Neural progenitor cell (in vitro differentiated cells): Measurements from ENCODE around the gene HLA-DMA. TPM values are rescaled to one million over a fixed set of nuclear protein-coding genes. Genes with fewer than 3 reads are reported as not detected.
A peak's percentile ranks its signal among the peaks of the same experiment; 100 is the strongest.

Source experiments
- DNase-seq: peaks from one replicate; pipeline ENCODE4 v3.0.0-alpha.2; 2016; ENCODE audit warnings: low spot score
- H2AFZ ChIP-seq: fragments of 200-600 bp; sonication (generic); replicated peaks from 2 replicates; pipeline ENCODE4 v1.6.1; 2016; ENCODE audit warnings: antibody characterized with exemption
- H3F3A ChIP-seq: fragments of 200-600 bp; sonication (generic); 2 replicates; pipeline ENCODE4 v1.6.1; 2016; ENCODE audit warnings: antibody characterized with exemption, low read depth
- H3K27ac ChIP-seq: fragments of 200-600 bp; sonication (generic); 2 replicates; pipeline ENCODE4 v1.5.1; 2016; ENCODE audit warnings: mild to moderate bottlenecking
- H3K27me3 ChIP-seq: fragments of 200-600 bp; sonication (generic); 2 replicates; pipeline ENCODE4 v1.6.1; 2016; ENCODE audit warnings: mild to moderate bottlenecking, moderate library complexity
- H3K36me3 ChIP-seq: fragments of 200-600 bp; sonication (generic); 2 replicates; pipeline ENCODE4 v1.5.1; 2016
- H3K4me1 ChIP-seq: fragments of 200-600 bp; sonication (generic); 2 replicates; pipeline ENCODE4 v1.6.1; 2016; ENCODE audit warnings: mixed run types
- H3K4me2 ChIP-seq: fragments of 200-600 bp; sonication (generic); 2 replicates; pipeline ENCODE4 v1.6.1; 2016
- H3K4me3 ChIP-seq: fragments of 200-600 bp; sonication (generic); 2 replicates; pipeline ENCODE4 v1.5.1; 2016
- H3K79me2 ChIP-seq: fragments of 200-600 bp; sonication (generic); 2 replicates; pipeline ENCODE4 v1.6.1; 2016; ENCODE audit warnings: low read depth
- H3K9ac ChIP-seq: fragments of 200-600 bp; sonication (generic); 2 replicates; pipeline ENCODE4 v1.6.1; 2016
- H3K9me3 ChIP-seq: fragments of 200-600 bp; sonication (generic); 2 replicates; pipeline ENCODE4 v1.5.1; 2016; ENCODE audit warnings: low read depth
- H4K20me1 ChIP-seq: fragments of 200-600 bp; sonication (generic); 2 replicates; pipeline ENCODE4 v1.6.1; 2016; ENCODE audit warnings: low read depth
- H3K27ac Mint-ChIP-seq: 3 replicates; pipeline ENCODE4 v1.8.0; 2021; ENCODE audit warnings: mixed read lengths
- H3K27me3 Mint-ChIP-seq: 2 replicates; pipeline ENCODE4 v1.8.0; 2022; ENCODE audit warnings: low read depth, mild to moderate bottlenecking, inconsistent platforms, moderate library complexity, mixed read lengths; ENCODE audit not compliant: insufficient read depth
- H3K36me3 Mint-ChIP-seq: 3 replicates; pipeline ENCODE4 v1.8.0; 2021; ENCODE audit warnings: mixed read lengths
- H3K4me1 Mint-ChIP-seq: 3 replicates; pipeline ENCODE4 v1.8.0; 2021; ENCODE audit warnings: mixed read lengths
- H3K4me3 Mint-ChIP-seq: 3 replicates; pipeline ENCODE4 v1.8.0; 2021; ENCODE audit warnings: mild to moderate bottlenecking, moderate library complexity, mixed read lengths
- H3K9me3 Mint-ChIP-seq: 3 replicates; pipeline ENCODE4 v1.8.0; 2020; ENCODE audit warnings: mixed read lengths
- CTCF ChIP-seq: fragments of 200-600 bp; sonication (generic); IDR thresholded peaks from 2 replicates; pipeline ENCODE4 v1.5.1; 2017; ENCODE audit warnings: antibody characterized with exemption, mild to moderate bottlenecking
- EZH2 ChIP-seq: fragments of 200-600 bp; sonication (generic); IDR thresholded peaks from 2 replicates; pipeline ENCODE4 v1.6.1; 2017; ENCODE audit warnings: antibody characterized with exemption, mild to moderate bottlenecking, moderate library complexity
- EZH2phosphoT487 ChIP-seq: fragments of 200-600 bp; sonication (generic); IDR thresholded peaks from 2 replicates; pipeline ENCODE4 v1.6.1; 2017; ENCODE audit warnings: antibody characterized with exemption
- total RNA-seq: library from RNA; depleted of rRNA; stranded (reverse); fragments of >200 nt; gene quantifications from 2 replicates; pipeline ENCODE4 v1.2.3, GENCODE V29; 2015; ENCODE audit warnings: low replicate concordance

HLA-DMA gene
- total RNA-seq, 1 donor from 2014 or later: 11.9 TPM

- Histone ChIP-seq H3K27ac (no peak overlapping the region), H3K79me2 (no peaks in the 10 kb centered on the region), H3F3A (no peaks in the 10 kb centered on the region), H3K9me3 (no peaks in the 10 kb centered on the region), H3K4me2 (peak overlapping the region; percentile 48), H3K36me3 (no peaks in the 10 kb centered on the region), H3K4me3 (peak overlapping the region; percentile 40), H2AFZ (peak overlapping the region; percentile 97), H3K9ac (no peak overlapping the region), H3K4me1 (peaks cover 6% of the 10 kb centered on the region), H4K20me1 (no peaks in the 10 kb centered on the region), H3K27me3 (no peaks in the 10 kb centered on the region)
- H3K36me3 Mint-ChIP-seq: no peaks in the 10 kb centered on the region
- no peak overlapping the region for H3K4me3 Mint-ChIP-seq
- H3K4me1 Mint-ChIP-seq: peaks cover 10% of the 10 kb centered on the region
- peaks cover 8% of the 10 kb centered on the region for H3K9me3 Mint-ChIP-seq
- peak; percentile 11 for DNase-seq
- peaks cover 8% of the 10 kb centered on the region for H3K27me3 Mint-ChIP-seq
- peak overlapping the region; percentile 70 for H3K27ac Mint-ChIP-seq
- no peak for TF ChIP-seq EZH2
- no peak for TF ChIP-seq EZH2phosphoT487
- TF ChIP-seq CTCF: no peak
These were observed 11.6 kb downstream of the HLA-DMA start for GRCh38 chr6:32941214-32941768.

- H4K20me1 ChIP-seq: no peaks in the 10 kb centered on the region
- peak; percentile 87 for DNase-seq
- H3K27ac ChIP-seq: no peak within 1 kb of the TSS
- H3K9ac ChIP-seq: no peak within 1 kb of the TSS
- TF ChIP-seq EZH2 (no peak), CTCF (no peak), EZH2phosphoT487 (no peak)
- Mint-ChIP-seq H3K27me3 (peaks cover 5% of the 10 kb centered on the region), H3K36me3 (no peaks in the 10 kb centered on the region), H3K4me1 (peaks cover 10% of the 10 kb centered on the region), H3K27ac (peak within 1 kb of the TSS; percentile 70), H3K9me3 (peaks cover 7% of the 10 kb centered on the region), H3K4me3 (peak within 1 kb of the TSS; percentile 72)
- no peaks in the 10 kb centered on the region for H3K36me3 ChIP-seq
- no peaks in the 10 kb centered on the region for H3F3A ChIP-seq
- peak within 1 kb of the TSS; percentile 48 for H3K4me2 ChIP-seq
- H3K9me3 ChIP-seq: no peaks in the 10 kb centered on the region
- H3K4me3 ChIP-seq: peak within 1 kb of the TSS; percentile 40
- H3K4me1 ChIP-seq: peaks cover 6% of the 10 kb centered on the region
- peak within 1 kb of the TSS; percentile 97 for H2AFZ ChIP-seq
- H3K79me2 ChIP-seq: no peaks in the 10 kb centered on the region
- no peaks in the 10 kb centered on the region for H3K27me3 ChIP-seq
These were observed 12.2 kb downstream of the HLA-DMA start, which contains the start of gene HLA-DMB for GRCh38 chr6:32940656-32941213. Gene HLA-DMB (minus strand): TSS chr6:32941028. CDS start chr6:32940807, 221 bp downstream.

GRCh38 chr6:32938494-32938893 lies 14.4 kb downstream of the HLA-DMA start:
- H3K36me3 Mint-ChIP-seq: no peaks in the 10 kb centered on the region
- Histone ChIP-seq H3K27me3 (peaks cover 9% of the 10 kb centered on the region), H3K4me1 (peaks cover 6% of the 10 kb centered on the region), H3K27ac (no peak overlapping the region), H3K9me3 (no peaks in the 10 kb centered on the region), H3K4me2 (no peak overlapping the region), H3K4me3 (no peak overlapping the region), H3K79me2 (no peaks in the 10 kb centered on the region), H3K36me3 (no peaks in the 10 kb centered on the region), H3K9ac (no peak overlapping the region), H3F3A (no peaks in the 10 kb centered on the region), H2AFZ (no peak overlapping the region), H4K20me1 (no peaks in the 10 kb centered on the region)
- H3K27ac Mint-ChIP-seq: no peak overlapping the region
- peaks cover 5% of the 10 kb centered on the region for H3K27me3 Mint-ChIP-seq
- no peak for TF ChIP-seq CTCF
- no peaks in the 10 kb centered on the region for H3K9me3 Mint-ChIP-seq
- no peak overlapping the region for H3K4me3 Mint-ChIP-seq
- H3K4me1 Mint-ChIP-seq: peaks cover 10% of the 10 kb centered on the region
- DNase-seq: no peak
